ENCODE measurements around the gene CAMTA1. TPM values are rescaled to one million over a fixed set of nuclear protein-coding genes. Genes with fewer than 3 reads are reported as not detected.

Gene CAMTA1
- total RNA-seq, 1 experiment from 2014 or later, result 50.3 TPM

DNA sequence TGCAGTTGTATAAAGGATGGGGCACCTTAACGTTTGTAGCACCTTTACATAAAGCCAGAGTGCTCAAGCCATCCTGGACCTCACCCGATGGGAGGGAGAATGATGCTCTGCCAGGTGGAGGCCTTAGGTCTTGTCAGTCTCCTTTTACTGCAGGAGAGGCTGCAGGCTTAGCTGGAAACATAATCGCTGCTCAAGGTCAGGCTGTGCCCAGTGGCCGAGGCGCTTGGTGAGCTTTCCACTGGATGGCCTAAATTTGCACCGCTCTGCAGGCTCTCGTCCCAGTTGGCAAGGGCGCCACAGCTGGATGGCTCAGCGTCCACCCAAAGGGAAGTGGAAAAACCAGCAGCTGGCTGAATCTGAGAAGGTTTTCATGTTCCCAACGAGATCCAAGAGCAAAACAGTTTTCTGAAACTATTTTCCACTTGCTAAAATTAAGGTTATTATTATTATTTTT, 438.9 kb downstream of the CAMTA1 start:
- CTCF ChIA-PET, result no interaction called here

DNA sequence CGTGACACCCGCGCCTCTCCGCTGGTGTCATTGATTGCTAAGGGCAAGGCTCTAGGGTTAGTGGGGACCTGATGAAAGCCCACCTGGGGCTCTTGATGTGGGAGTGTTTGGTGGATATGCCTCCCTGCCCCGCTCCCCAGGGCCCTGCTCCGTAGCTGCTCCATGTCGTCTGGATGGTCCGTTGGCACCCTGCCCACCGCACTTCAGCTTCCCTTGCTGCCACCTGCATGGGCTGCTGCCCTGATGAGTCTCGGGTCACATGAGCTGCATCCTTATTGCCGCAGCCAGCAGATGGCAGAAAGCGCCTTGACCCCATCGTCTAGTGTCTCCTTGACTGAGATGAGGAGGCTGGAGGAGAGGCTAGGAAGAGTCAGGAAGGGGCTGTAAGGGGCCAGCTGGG, 439.4 kb downstream of the CAMTA1 start:
- Mint-ChIP-seq H3K27me3 (ENCODE audit: unreplicated experiment) (peaks cover 10% of the 10 kb centered on the region), H3K9me3 (ENCODE audit: low read depth, unreplicated experiment) (no peaks in the 10 kb centered on the region), H3K27ac (ENCODE audit: unreplicated experiment) (no peak overlapping the region), H3K4me3 (ENCODE audit: low read depth, unreplicated experiment) (no peak overlapping the region), H3K4me1 (ENCODE audit: low read depth, unreplicated experiment) (no peaks in the 10 kb centered on the region), H3K36me3 (ENCODE audit: insufficient read depth, unreplicated experiment) (no peaks in the 10 kb centered on the region)
- TF ChIP-seq, protein P1, sequence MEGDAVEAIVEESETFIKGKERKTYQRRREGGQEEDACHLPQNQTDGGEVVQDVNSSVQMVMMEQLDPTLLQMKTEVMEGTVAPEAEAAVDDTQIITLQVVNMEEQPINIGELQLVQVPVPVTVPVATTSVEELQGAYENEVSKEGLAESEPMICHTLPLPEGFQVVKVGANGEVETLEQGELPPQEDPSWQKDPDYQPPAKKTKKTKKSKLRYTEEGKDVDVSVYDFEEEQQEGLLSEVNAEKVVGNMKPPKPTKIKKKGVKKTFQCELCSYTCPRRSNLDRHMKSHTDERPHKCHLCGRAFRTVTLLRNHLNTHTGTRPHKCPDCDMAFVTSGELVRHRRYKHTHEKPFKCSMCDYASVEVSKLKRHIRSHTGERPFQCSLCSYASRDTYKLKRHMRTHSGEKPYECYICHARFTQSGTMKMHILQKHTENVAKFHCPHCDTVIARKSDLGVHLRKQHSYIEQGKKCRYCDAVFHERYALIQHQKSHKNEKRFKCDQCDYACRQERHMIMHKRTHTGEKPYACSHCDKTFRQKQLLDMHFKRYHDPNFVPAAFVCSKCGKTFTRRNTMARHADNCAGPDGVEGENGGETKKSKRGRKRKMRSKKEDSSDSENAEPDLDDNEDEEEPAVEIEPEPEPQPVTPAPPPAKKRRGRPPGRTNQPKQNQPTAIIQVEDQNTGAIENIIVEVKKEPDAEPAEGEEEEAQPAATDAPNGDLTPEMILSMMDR (IDR thresholded peaks at IDR 0.05; ENCODE audit: unreplicated experiment), result no peak
- CTCF ChIA-PET, result no interaction called here
- no peak for DNase-seq
- BruUV-seq (replicated peaks), result no TSS peak
- intact Hi-C loops (cut with micrococcal nuclease; ENCODE audit: unreplicated experiment), result loop anchor here (5.0 kb wide), 1 partner anchor 423 kb away; no protein-coding TSS in a partner anchor

More for the DNA sequence above, 438.9 kb downstream of the CAMTA1 start:
- H3K27me3 Mint-ChIP-seq (ENCODE audit: unreplicated experiment), result peaks cover 8% of the 10 kb centered on the region
- no peak overlapping the region for H3K4me3 Mint-ChIP-seq (ENCODE audit: low read depth, unreplicated experiment)
- H3K9me3 Mint-ChIP-seq (ENCODE audit: low read depth, unreplicated experiment), result no peaks in the 10 kb centered on the region
- H3K36me3 Mint-ChIP-seq (ENCODE audit: insufficient read depth, unreplicated experiment), result no peaks in the 10 kb centered on the region
- intact Hi-C loops (cut with micrococcal nuclease; ENCODE audit: unreplicated experiment), result loop anchor here (5.0 kb wide), 1 partner anchor 423 kb away; no protein-coding TSS in a partner anchor
- TF ChIP-seq, protein P1 (IDR thresholded peaks at IDR 0.05; ENCODE audit: unreplicated experiment), result no peak
- no peak for DNase-seq
- H3K27ac Mint-ChIP-seq (ENCODE audit: unreplicated experiment), result no peak overlapping the region
- H3K4me1 Mint-ChIP-seq (ENCODE audit: low read depth, unreplicated experiment), result no peaks in the 10 kb centered on the region
- BruUV-seq (replicated peaks), result no TSS peak

DNA sequence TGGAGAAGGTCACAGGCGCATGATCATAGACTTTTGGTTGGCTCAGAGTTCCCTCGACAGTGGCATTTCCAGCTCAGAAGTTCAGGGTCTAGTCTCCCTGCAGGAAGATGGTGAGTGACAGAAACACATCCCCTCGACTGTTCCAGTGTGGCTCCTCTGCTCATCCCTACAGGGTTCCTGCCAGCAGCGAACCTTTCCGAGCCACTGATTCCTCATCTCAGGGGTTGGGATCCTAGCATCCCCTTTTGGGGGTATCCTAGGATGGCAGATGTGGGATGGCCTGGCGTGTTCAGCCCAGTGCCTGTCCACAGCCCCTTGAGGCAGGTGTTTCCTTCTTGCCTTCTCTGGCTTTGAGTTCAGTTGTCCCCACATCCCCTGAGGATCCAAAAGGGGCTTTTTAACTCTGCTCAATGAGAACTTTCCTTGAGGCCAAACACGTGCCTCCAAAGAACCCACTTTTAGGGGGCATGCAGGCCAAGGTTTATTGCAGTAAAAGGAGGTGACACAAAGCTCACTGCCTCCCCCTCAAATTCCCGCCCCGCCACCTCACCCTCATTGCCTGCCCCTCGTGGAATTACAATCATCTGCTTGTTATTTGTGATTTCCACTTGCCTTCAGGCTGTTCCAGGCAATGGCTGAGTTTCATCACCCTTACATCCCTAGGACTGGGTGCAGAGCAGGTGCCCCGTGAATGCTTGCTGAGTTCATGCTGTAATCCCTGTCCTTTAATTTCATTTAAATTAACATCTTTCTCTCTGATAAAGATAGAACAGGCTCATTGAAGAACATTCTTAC, 440.7 kb downstream of the CAMTA1 start:
- Mint-ChIP-seq H3K4me1 (ENCODE audit: low read depth, unreplicated experiment) (no peaks in the 10 kb centered on the region), H3K9me3 (ENCODE audit: low read depth, unreplicated experiment) (no peaks in the 10 kb centered on the region), H3K4me3 (ENCODE audit: low read depth, unreplicated experiment) (no peak overlapping the region), H3K27me3 (ENCODE audit: unreplicated experiment) (peaks cover 10% of the 10 kb centered on the region), H3K36me3 (ENCODE audit: insufficient read depth, unreplicated experiment) (no peaks in the 10 kb centered on the region), H3K27ac (ENCODE audit: unreplicated experiment) (no peak overlapping the region)
- intact Hi-C loops (cut with micrococcal nuclease; ENCODE audit: unreplicated experiment), result no loop called here
- no peak for DNase-seq
- CTCF ChIA-PET, result no interaction called here
- BruUV-seq (replicated peaks), result no TSS peak
- TF ChIP-seq, protein P1 (IDR thresholded peaks at IDR 0.05; ENCODE audit: unreplicated experiment), result no peak

DNA sequence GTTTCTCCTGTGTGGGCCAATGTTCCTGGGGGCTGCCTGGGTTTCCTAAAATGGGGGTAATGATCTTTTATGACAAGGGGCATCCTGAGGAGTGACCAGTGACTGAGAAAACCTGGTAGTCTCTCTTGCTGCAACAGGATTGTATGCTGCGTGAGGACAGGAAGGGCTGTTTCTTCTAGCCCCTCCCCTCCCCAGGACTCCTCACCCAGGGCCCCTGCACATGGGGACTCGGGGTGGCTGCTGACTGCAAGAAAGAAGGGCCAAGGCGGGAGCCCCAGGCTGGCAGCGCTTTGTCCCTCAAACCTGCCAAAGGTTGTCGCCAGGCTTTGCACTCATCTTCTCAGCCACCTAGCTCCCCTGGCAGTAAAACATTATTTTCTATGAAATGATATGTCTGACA, 442.4 kb downstream of the CAMTA1 start:
- H3K4me3 Mint-ChIP-seq (ENCODE audit: low read depth, unreplicated experiment), result no peak overlapping the region
- no peaks in the 10 kb centered on the region for H3K9me3 Mint-ChIP-seq (ENCODE audit: low read depth, unreplicated experiment)
- no peak for DNase-seq
- peaks cover 10% of the 10 kb centered on the region for H3K27me3 Mint-ChIP-seq (ENCODE audit: unreplicated experiment)
- no TSS peak for BruUV-seq (replicated peaks)
- CTCF ChIA-PET, result no interaction called here
- no peaks in the 10 kb centered on the region for H3K4me1 Mint-ChIP-seq (ENCODE audit: low read depth, unreplicated experiment)
- TF ChIP-seq, protein P1 (IDR thresholded peaks at IDR 0.05; ENCODE audit: unreplicated experiment), result no peak
- H3K36me3 Mint-ChIP-seq (ENCODE audit: insufficient read depth, unreplicated experiment), result no peaks in the 10 kb centered on the region
- intact Hi-C loops (cut with micrococcal nuclease; ENCODE audit: unreplicated experiment), result no loop called here
- H3K27ac Mint-ChIP-seq (ENCODE audit: unreplicated experiment), result no peak overlapping the region
